ENCODE data around the gene XRCC4. TPM values are rescaled to one million over a fixed set of nuclear protein-coding genes. Genes with fewer than 3 reads are reported as not detected.

XRCC4 gene
- total and polyA plus RNA-seq, 7 experiments from 2014 or later = 2.9 to 12.2 (median 6.0) TPM

GRCh38 chr5:83385812-83386211, 308.5 kb downstream of the XRCC4 start:
- no peak overlapping the region for H3K4me3 Mint-ChIP-seq
- peaks cover 0 to 18% (median 5%) of the 10 kb centered on the region in 11 donors for H3K9me3 Mint-ChIP-seq
- H3K27me3 Mint-ChIP-seq = peaks cover 0 to 10% (median 3%) of the 10 kb centered on the region in 5 donors
- DNase-seq (no peak), ATAC-seq (no peak)
- CTCF ChIA-PET = no interaction called here
- Histone ChIP-seq H3K27me3 (ENCODE audit: control insufficient read depth in 2 of 2, insufficient read depth in 2 of 2, low read length in 2 of 2) (no peaks in the 10 kb centered on the region), H3K9me3 (ENCODE audit: control insufficient read depth in 2 of 3, low read length in 3 of 3) (no peaks in the 10 kb centered on the region), H3K27ac (ENCODE audit: low read depth, low read length) (no peak overlapping the region), H3K4me3 (ENCODE audit: low read length) (no peak overlapping the region), H3K36me3 (ENCODE audit: control insufficient read depth in 2 of 3, insufficient read depth in 3 of 3, low read length in 3 of 3) (no peaks in the 10 kb centered on the region), H3K4me1 (ENCODE audit: control insufficient read depth in 2 of 2, insufficient read depth in 2 of 2, low read length in 2 of 2) (no peaks in the 10 kb centered on the region)
- no peaks in the 10 kb centered on the region for H3K4me1 Mint-ChIP-seq
- H3K27ac Mint-ChIP-seq = no peak overlapping the region
- POLR2A ChIA-PET = no interaction called here
- peaks cover 0 to 6% (median 0%) of the 10 kb centered on the region in 5 donors for H3K36me3 Mint-ChIP-seq
- intact Hi-C loops (cut with micrococcal nuclease) = no loop called here

GRCh38 chr5:83387041-83387440, 309.7 kb downstream of the XRCC4 start:
- no peaks in the 10 kb centered on the region for H3K36me3 ChIP-seq (ENCODE audit: control insufficient read depth in 2 of 3, insufficient read depth in 3 of 3, low read length in 3 of 3)
- H3K9me3 ChIP-seq (ENCODE audit: control insufficient read depth in 2 of 3, low read length in 3 of 3) = no peaks in the 10 kb centered on the region
- no peak overlapping the region for H3K4me3 Mint-ChIP-seq
- H3K9me3 Mint-ChIP-seq = peaks cover 0 to 18% (median 5%) of the 10 kb centered on the region in 11 donors
- no peak overlapping the region for H3K27ac Mint-ChIP-seq
- H3K36me3 Mint-ChIP-seq = peaks cover 0 to 6% (median 0%) of the 10 kb centered on the region in 5 donors
- CTCF ChIA-PET = no interaction called here
- POLR2A ChIA-PET = no interaction called here
- no peaks in the 10 kb centered on the region for H3K4me1 ChIP-seq (ENCODE audit: control insufficient read depth in 2 of 2, insufficient read depth in 2 of 2, low read length in 2 of 2)
- H3K27me3 ChIP-seq (ENCODE audit: control insufficient read depth in 2 of 2, insufficient read depth in 2 of 2, low read length in 2 of 2) = no peaks in the 10 kb centered on the region
- DNase-seq = no peak
- no peaks in the 10 kb centered on the region for H3K4me1 Mint-ChIP-seq
- intact Hi-C loops (cut with micrococcal nuclease) = no loop called here
- H3K4me3 ChIP-seq (ENCODE audit: low read length) = no peak overlapping the region
- peaks cover 0 to 8% (median 3%) of the 10 kb centered on the region in 5 donors for H3K27me3 Mint-ChIP-seq
- no peak for ATAC-seq
- no peak overlapping the region for H3K27ac ChIP-seq (ENCODE audit: low read depth, low read length)

- CTCF ChIA-PET = no interaction called here
- no peaks in the 10 kb centered on the region for H3K36me3 Mint-ChIP-seq
- peaks cover 0 to 6% (median 0%) of the 10 kb centered on the region in 5 donors for H3K27me3 Mint-ChIP-seq
- Histone ChIP-seq H3K36me3 (ENCODE audit: control insufficient read depth in 2 of 3, insufficient read depth in 3 of 3, low read length in 3 of 3) (no peaks in the 10 kb centered on the region), H3K4me1 (ENCODE audit: control insufficient read depth in 2 of 2, insufficient read depth in 2 of 2, low read length in 2 of 2) (no peaks in the 10 kb centered on the region), H3K9me3 (ENCODE audit: control insufficient read depth in 2 of 3, low read length in 3 of 3) (no peaks in the 10 kb centered on the region), H3K4me3 (ENCODE audit: low read length) (no peak overlapping the region), H3K27me3 (ENCODE audit: control insufficient read depth in 2 of 2, insufficient read depth in 2 of 2, low read length in 2 of 2) (no peaks in the 10 kb centered on the region), H3K27ac (ENCODE audit: low read depth, low read length) (no peak overlapping the region)
- H3K4me3 Mint-ChIP-seq = no peak overlapping the region
- intact Hi-C loops (cut with micrococcal nuclease) = no loop called here
- no peaks in the 10 kb centered on the region for H3K4me1 Mint-ChIP-seq
- POLR2A ChIA-PET = no interaction called here
- no peak overlapping the region for H3K27ac Mint-ChIP-seq
- DNase-seq (no peak), ATAC-seq (no peak)
- peaks cover 0 to 8% (median 0%) of the 10 kb centered on the region in 11 donors for H3K9me3 Mint-ChIP-seq
Observed at GRCh38 chr5:83388608-83389007, 311.3 kb downstream of the XRCC4 start.

GRCh38 chr5:83392766-83393503, 315.6 kb downstream of the XRCC4 start:
- H3K9me3 Mint-ChIP-seq = peaks cover 0 to 4% (median 0%) of the 10 kb centered on the region in 11 donors
- CTCF ChIA-PET = no interaction called here

GRCh38 chr5:83393504-83393866, 316.1 kb downstream of the XRCC4 start:
- H3K36me3 ChIP-seq (ENCODE audit: control insufficient read depth in 2 of 3, insufficient read depth in 3 of 3, low read length in 3 of 3) = no peaks in the 10 kb centered on the region
- H3K4me1 ChIP-seq (ENCODE audit: control insufficient read depth in 2 of 2, insufficient read depth in 2 of 2, low read length in 2 of 2) = no peaks in the 10 kb centered on the region
- H3K4me1 Mint-ChIP-seq = no peaks in the 10 kb centered on the region
- no peak overlapping the region for H3K27ac Mint-ChIP-seq
- intact Hi-C loops (cut with micrococcal nuclease) = no loop called here
- H3K27ac ChIP-seq (ENCODE audit: low read depth, low read length) = no peak overlapping the region
- H3K27me3 Mint-ChIP-seq = peaks cover 0 to 6% (median 0%) of the 10 kb centered on the region in 5 donors
- DNase-seq (no peak), ATAC-seq (no peak)
- H3K36me3 Mint-ChIP-seq = no peaks in the 10 kb centered on the region
- POLR2A ChIA-PET = no interaction called here
- peaks cover 0 to 7% (median 0%) of the 10 kb centered on the region in 11 donors for H3K9me3 Mint-ChIP-seq
- CTCF ChIA-PET = no interaction called here
- H3K4me3 ChIP-seq (ENCODE audit: low read length) = no peak overlapping the region
- H3K27me3 ChIP-seq (ENCODE audit: control insufficient read depth in 2 of 2, insufficient read depth in 2 of 2, low read length in 2 of 2) = no peaks in the 10 kb centered on the region
- H3K4me3 Mint-ChIP-seq = no peak overlapping the region
- no peaks in the 10 kb centered on the region for H3K9me3 ChIP-seq (ENCODE audit: control insufficient read depth in 2 of 3, low read length in 3 of 3)

More at GRCh38 chr5:83392766-83393503, 315.6 kb downstream of the XRCC4 start:
- no peak overlapping the region for H3K4me3 Mint-ChIP-seq
- peaks cover 0 to 6% (median 0%) of the 10 kb centered on the region in 5 donors for H3K27me3 Mint-ChIP-seq
- Histone ChIP-seq H3K4me3 (ENCODE audit: low read length) (no peak overlapping the region), H3K4me1 (ENCODE audit: control insufficient read depth in 2 of 2, insufficient read depth in 2 of 2, low read length in 2 of 2) (no peaks in the 10 kb centered on the region), H3K27me3 (ENCODE audit: control insufficient read depth in 2 of 2, insufficient read depth in 2 of 2, low read length in 2 of 2) (no peaks in the 10 kb centered on the region), H3K9me3 (ENCODE audit: control insufficient read depth in 2 of 3, low read length in 3 of 3) (no peaks in the 10 kb centered on the region), H3K27ac (ENCODE audit: low read depth, low read length) (no peak overlapping the region), H3K36me3 (ENCODE audit: control insufficient read depth in 2 of 3, insufficient read depth in 3 of 3, low read length in 3 of 3) (no peaks in the 10 kb centered on the region)
- DNase-seq = no peak
- intact Hi-C loops (cut with micrococcal nuclease) = no loop called here
- H3K27ac Mint-ChIP-seq = no peak overlapping the region
- no peaks in the 10 kb centered on the region for H3K36me3 Mint-ChIP-seq
- POLR2A ChIA-PET = no interaction called here
- no peaks in the 10 kb centered on the region for H3K4me1 Mint-ChIP-seq
- ATAC-seq = no peak

GRCh38 chr5:83394190-83394589, 316.8 kb downstream of the XRCC4 start:
- Histone ChIP-seq H3K27me3 (ENCODE audit: control insufficient read depth in 2 of 2, insufficient read depth in 2 of 2, low read length in 2 of 2) (no peaks in the 10 kb centered on the region), H3K36me3 (ENCODE audit: control insufficient read depth in 2 of 3, insufficient read depth in 3 of 3, low read length in 3 of 3) (no peaks in the 10 kb centered on the region), H3K27ac (ENCODE audit: low read depth, low read length) (no peak overlapping the region), H3K9me3 (ENCODE audit: control insufficient read depth in 2 of 3, low read length in 3 of 3) (no peaks in the 10 kb centered on the region), H3K4me3 (ENCODE audit: low read length) (no peak overlapping the region), H3K4me1 (ENCODE audit: control insufficient read depth in 2 of 2, insufficient read depth in 2 of 2, low read length in 2 of 2) (no peaks in the 10 kb centered on the region)
- no peaks in the 10 kb centered on the region for H3K4me1 Mint-ChIP-seq
- no peak for ATAC-seq
- peaks cover 0 to 6% (median 0%) of the 10 kb centered on the region in 5 donors for H3K27me3 Mint-ChIP-seq
- DNase-seq = no peak
- H3K27ac Mint-ChIP-seq = no peak overlapping the region
- H3K4me3 Mint-ChIP-seq = no peak overlapping the region
- no peaks in the 10 kb centered on the region for H3K36me3 Mint-ChIP-seq
- POLR2A ChIA-PET = no interaction called here
- H3K9me3 Mint-ChIP-seq = peaks cover 0 to 7% (median 0%) of the 10 kb centered on the region in 11 donors
- intact Hi-C loops (cut with micrococcal nuclease) = no loop called here
- CTCF ChIA-PET = no interaction called here

GRCh38 chr5:83396662-83397061, 319.3 kb downstream of the XRCC4 start:
- no peak overlapping the region for H3K4me3 Mint-ChIP-seq
- CTCF ChIA-PET = no interaction called here
- intact Hi-C loops (cut with micrococcal nuclease) = no loop called here

More at GRCh38 chr5:83396662-83397061, 319.3 kb downstream of the XRCC4 start:
- POLR2A ChIA-PET = no interaction called here
- Mint-ChIP-seq H3K27me3 (peaks cover 0 to 6% (median 0%) of the 10 kb centered on the region in 5 donors), H3K4me1 (no peaks in the 10 kb centered on the region), H3K9me3 (peaks cover 0 to 7% (median 0%) of the 10 kb centered on the region in 11 donors), H3K36me3 (no peaks in the 10 kb centered on the region), H3K27ac (no peak overlapping the region)
- Histone ChIP-seq H3K9me3 (ENCODE audit: control insufficient read depth in 2 of 3, low read length in 3 of 3) (no peaks in the 10 kb centered on the region), H3K4me1 (ENCODE audit: control insufficient read depth in 2 of 2, insufficient read depth in 2 of 2, low read length in 2 of 2) (no peaks in the 10 kb centered on the region), H3K27me3 (ENCODE audit: control insufficient read depth in 2 of 2, insufficient read depth in 2 of 2, low read length in 2 of 2) (no peaks in the 10 kb centered on the region), H3K36me3 (ENCODE audit: control insufficient read depth in 2 of 3, insufficient read depth in 3 of 3, low read length in 3 of 3) (no peaks in the 10 kb centered on the region), H3K4me3 (ENCODE audit: low read length) (no peak overlapping the region), H3K27ac (ENCODE audit: low read depth, low read length) (no peak overlapping the region)
- DNase-seq = no peak
- no peak for ATAC-seq
